Trophoblast cell (in vitro differentiated cells and primary cell): Measurements from ENCODE around the gene CDKAL1.

Experiments
- DNase-seq, 2 donors: peaks; one replicate each; pipeline ENCODE4 v3.0.0-alpha.2; 2016
- H2AFZ ChIP-seq: 2 replicates; pipeline ENCODE4 v1.6.1; 2013; ENCODE audit warnings: low read length, moderate library complexity, mild to moderate bottlenecking; ENCODE audit not compliant: insufficient read depth, poor library complexity
- H2AK5ac ChIP-seq: 2 replicates; pipeline ENCODE4 v1.6.1; 2013; ENCODE audit warnings: mild to moderate bottlenecking, low read length
- H2BK120ac ChIP-seq: 2 replicates; pipeline ENCODE4 v1.6.1; 2013; ENCODE audit warnings: low read length, mild to moderate bottlenecking, moderate library complexity; ENCODE audit not compliant: insufficient read depth, poor library complexity
- H2BK12ac ChIP-seq: 2 replicates; pipeline ENCODE4 v1.6.1; 2013; ENCODE audit warnings: mild to moderate bottlenecking, low read length, moderate library complexity
- H2BK5ac ChIP-seq: 2 replicates; pipeline ENCODE4 v1.6.1; 2013; ENCODE audit warnings: low read length, low read depth, moderate library complexity, mild to moderate bottlenecking; ENCODE audit not compliant: poor library complexity
- H3K14ac ChIP-seq: 2 replicates; pipeline ENCODE4 v1.6.1; 2013; ENCODE audit warnings: mild to moderate bottlenecking, low read length
- H3K18ac ChIP-seq: 2 replicates; pipeline ENCODE4 v1.6.1; 2013; ENCODE audit warnings: mild to moderate bottlenecking, low read length
- H3K23ac ChIP-seq: 2 replicates; pipeline ENCODE4 v1.6.1; 2013; ENCODE audit warnings: low read length
- H3K27ac ChIP-seq: 2 replicates; pipeline ENCODE4 v1.5.1; 2013; ENCODE audit warnings: low read depth, mild to moderate bottlenecking, inconsistent platforms, low read length, moderate library complexity
- H3K27me3 ChIP-seq: 2 replicates; pipeline ENCODE4 v1.6.1; 2013; ENCODE audit warnings: inconsistent platforms, mild to moderate bottlenecking, low read length, moderate library complexity; ENCODE audit not compliant: insufficient read depth
- H3K36me3 ChIP-seq, 2 experiments: 1 replicate in 1 of 2; 2 replicates in 1 of 2; pipeline ENCODE4 v1.6.1; 2013; ENCODE audit warnings: low read length in 2 of 2, mild to moderate bottlenecking in 2 of 2, moderate library complexity in 1 of 2; ENCODE audit not compliant: insufficient read depth in 2 of 2, control insufficient read depth in 1 of 2
- H3K4ac ChIP-seq: 2 replicates; pipeline ENCODE4 v1.6.1; 2013; ENCODE audit warnings: low read depth, mild to moderate bottlenecking, low read length, moderate library complexity
- H3K4me1 ChIP-seq, 2 experiments: 1 replicate in 1 of 2; 2 replicates in 1 of 2; pipeline ENCODE4 v1.6.1; 2013; ENCODE audit warnings: low read length in 2 of 2, mild to moderate bottlenecking in 2 of 2, moderate library complexity in 1 of 2; ENCODE audit not compliant: insufficient read depth in 2 of 2, control insufficient read depth in 1 of 2
- H3K4me2 ChIP-seq: 2 replicates; pipeline ENCODE4 v1.6.1; 2013; ENCODE audit warnings: inconsistent platforms, mild to moderate bottlenecking, low read length, moderate library complexity
- H3K4me3 ChIP-seq: 2 replicates; pipeline ENCODE4 v1.5.1; 2013; ENCODE audit warnings: mild to moderate bottlenecking, low read depth, low read length, inconsistent platforms
- H3K79me1 ChIP-seq: one replicate; pipeline ENCODE4 v1.6.1; 2013; ENCODE audit warnings: low read length
- H3K79me2 ChIP-seq: 2 replicates; pipeline ENCODE4 v1.6.1; 2013; ENCODE audit warnings: low read length, mild to moderate bottlenecking; ENCODE audit not compliant: control insufficient read depth, insufficient read depth, poor library complexity
- H3K9ac ChIP-seq: 2 replicates; pipeline ENCODE4 v1.6.1; 2013; ENCODE audit warnings: mild to moderate bottlenecking, low read length
- H3K9me3 ChIP-seq: 2 replicates; pipeline ENCODE4 v1.6.1; 2013; ENCODE audit warnings: low read depth, mild to moderate bottlenecking, control low read depth, inconsistent platforms, low read length; ENCODE audit not compliant: insufficient read depth
- H4K12ac ChIP-seq: 2 replicates; pipeline ENCODE4 v1.6.1; 2013; ENCODE audit warnings: low read depth, mild to moderate bottlenecking, low read length, moderate library complexity
- H4K8ac ChIP-seq: 2 replicates; pipeline ENCODE4 v1.6.1; 2013; ENCODE audit warnings: low read depth, mild to moderate bottlenecking, low read length, moderate library complexity
- H4K91ac ChIP-seq: one replicate; pipeline ENCODE4 v1.6.1; 2013; ENCODE audit warnings: low read depth, mild to moderate bottlenecking, low read length, moderate library complexity
- WGBS: extraction: QIAGEN DNeasy Blood & Tissue Kit; methylation state at CpG from one replicate; pipeline ENCODE4 v1.1.7; 2013; ENCODE audit warnings: missing lambda C conversion rate; ENCODE audit not compliant: insufficient read length, insufficient coverage; ENCODE audit errors: extremely low coverage; 5-methylcytosine and 5-hydroxymethylcytosine counted together

The CDKAL1 gene

DNA sequence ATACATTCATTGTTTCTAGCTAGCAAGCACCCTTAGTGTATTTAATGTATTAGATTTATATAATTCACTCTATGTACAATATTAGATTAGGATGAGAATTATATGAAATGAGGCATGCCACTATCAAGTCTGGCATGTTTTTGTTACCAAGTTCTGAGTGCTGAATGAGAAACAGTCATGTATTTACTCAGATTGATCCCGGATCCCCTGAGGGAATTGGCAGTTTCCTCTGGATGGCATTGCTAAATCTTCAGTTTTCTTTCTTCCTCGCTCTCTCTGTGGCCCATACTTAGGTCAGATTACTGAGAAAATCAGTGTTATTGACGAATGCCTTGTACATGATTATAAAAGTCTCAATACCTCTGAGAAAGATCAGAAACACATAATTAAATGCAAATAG, 66.6 kb downstream of the CDKAL1 start:
- Histone ChIP-seq H3K36me3 (peaks cover 0 to 2% of the 10 kb centered on the region in 2 experiments), H3K4me1 (peaks cover 3 to 4% of the 10 kb centered on the region in 2 experiments), H3K9ac (no peak overlapping the region), H4K8ac (no peak overlapping the region), H2BK120ac (no peak overlapping the region), H2AK5ac (no peak overlapping the region), H3K4me3 (no peak overlapping the region), H3K4ac (no peak overlapping the region), H2AFZ (no peak overlapping the region), H4K12ac (no peak overlapping the region), H3K79me2 (no peaks in the 10 kb centered on the region), H3K14ac (no peak overlapping the region), H4K91ac (no peak overlapping the region), H3K4me2 (no peak overlapping the region), H3K27ac (no peak overlapping the region), H2BK12ac (no peak overlapping the region), H3K9me3 (no peaks in the 10 kb centered on the region), H3K79me1 (no peaks in the 10 kb centered on the region), H2BK5ac (no peak overlapping the region), H3K18ac (no peak overlapping the region), H3K23ac (no peak overlapping the region), H3K27me3 (no peaks in the 10 kb centered on the region)
- DNase-seq = no peak
- no CpG with 5 or more reads among the region's 3 CpGs for WGBS

- no peaks in the 10 kb centered on the region for H3K36me3 ChIP-seq
- H3K9me3 ChIP-seq = no peaks in the 10 kb centered on the region
These were observed 69.9 kb downstream of the CDKAL1 start for GRCh38 chr6:20604159-20604558.

DNA sequence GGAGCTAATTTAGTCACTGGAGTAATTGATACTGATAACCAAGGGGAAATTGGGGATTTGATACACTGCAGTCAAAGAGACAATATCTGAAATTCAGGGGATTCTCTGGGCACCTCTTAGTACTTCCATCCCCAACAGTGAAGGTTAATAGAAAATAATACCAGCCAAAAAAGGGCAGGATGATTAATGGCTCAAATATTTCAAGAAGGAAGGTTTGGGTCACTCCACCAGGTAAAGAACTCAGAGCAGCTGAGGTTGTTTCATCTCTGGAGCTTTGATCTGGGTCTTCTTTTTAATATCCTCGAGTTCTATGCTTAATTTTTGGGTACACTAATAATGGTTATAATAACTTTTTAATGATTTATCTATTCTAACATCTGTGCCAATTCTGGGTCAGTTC, 70.8 kb downstream of the CDKAL1 start:
- WGBS = no CpG with 5 or more reads among the region's 1 CpG

More at GRCh38 chr6:20604159-20604558, 69.9 kb downstream of the CDKAL1 start:
- Histone ChIP-seq H3K14ac (no peak overlapping the region), H3K18ac (no peak overlapping the region), H3K27ac (no peak overlapping the region), H4K12ac (no peak overlapping the region), H2AK5ac (no peak overlapping the region), H3K23ac (no peak overlapping the region), H2BK120ac (no peak overlapping the region), H3K79me2 (no peaks in the 10 kb centered on the region), H4K8ac (no peak overlapping the region), H3K27me3 (no peaks in the 10 kb centered on the region), H2AFZ (no peak overlapping the region), H3K4ac (no peak overlapping the region), H3K4me2 (no peak overlapping the region), H3K9ac (no peak overlapping the region), H3K4me3 (no peak overlapping the region), H2BK12ac (no peak overlapping the region), H3K4me1 (peaks cover 4% of the 10 kb centered on the region in 2 experiments), H3K79me1 (no peaks in the 10 kb centered on the region), H4K91ac (no peak overlapping the region), H2BK5ac (no peak overlapping the region)
- no peak for DNase-seq

DNA sequence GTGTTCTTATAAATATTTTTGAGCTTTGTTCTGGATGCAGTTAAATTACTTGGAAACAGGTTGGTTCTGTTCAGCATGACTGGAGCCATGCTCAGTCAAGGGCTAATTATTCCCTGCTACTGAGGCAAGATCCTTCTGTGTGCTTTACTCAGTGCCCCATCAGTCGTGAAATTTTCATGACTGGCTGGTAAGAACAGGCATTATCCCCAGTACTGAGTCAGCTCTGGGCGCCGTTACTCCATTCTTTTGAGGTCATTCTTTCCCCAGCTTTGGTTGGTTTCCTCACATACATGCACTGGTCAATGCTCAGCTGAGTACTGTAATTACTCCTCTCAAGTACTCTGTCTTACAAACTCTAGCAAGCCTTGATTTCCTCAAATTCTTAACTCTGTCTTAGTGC, 71.3 kb downstream of the CDKAL1 start:
- no peak overlapping the region for H3K4me3 ChIP-seq
- H4K12ac ChIP-seq = no peak overlapping the region
- no peaks in the 10 kb centered on the region for H3K9me3 ChIP-seq
- H3K4me1 ChIP-seq = peaks cover 4% of the 10 kb centered on the region in 2 experiments
- H3K18ac ChIP-seq = no peak overlapping the region
- no peak overlapping the region for H2BK12ac ChIP-seq
- no peak overlapping the region for H3K27ac ChIP-seq
- H3K23ac ChIP-seq = no peak overlapping the region
- no peak overlapping the region for H3K4me2 ChIP-seq
- H2AK5ac ChIP-seq = no peak overlapping the region
- no peak overlapping the region for H4K8ac ChIP-seq
- no peak for DNase-seq
- no peaks in the 10 kb centered on the region for H3K79me2 ChIP-seq
- H3K36me3 ChIP-seq = no peaks in the 10 kb centered on the region
- H4K91ac ChIP-seq = no peak overlapping the region
- H3K27me3 ChIP-seq = no peaks in the 10 kb centered on the region
- no peaks in the 10 kb centered on the region for H3K79me1 ChIP-seq
- H3K4ac ChIP-seq = no peak overlapping the region
- H2AFZ ChIP-seq = no peak overlapping the region
- no CpG with 5 or more reads among the region's 3 CpGs for WGBS
- H2BK120ac ChIP-seq = no peak overlapping the region
- no peak overlapping the region for H3K14ac ChIP-seq
- no peak overlapping the region for H3K9ac ChIP-seq
- no peak overlapping the region for H2BK5ac ChIP-seq

More for the DNA sequence above, 70.8 kb downstream of the CDKAL1 start:
- Histone ChIP-seq H3K79me1 (no peaks in the 10 kb centered on the region), H2AFZ (no peak overlapping the region), H3K9me3 (no peaks in the 10 kb centered on the region), H2BK5ac (no peak overlapping the region), H3K4me3 (no peak overlapping the region), H4K8ac (no peak overlapping the region), H2BK12ac (no peak overlapping the region), H4K91ac (no peak overlapping the region), H2AK5ac (no peak overlapping the region), H2BK120ac (no peak overlapping the region), H4K12ac (no peak overlapping the region), H3K18ac (no peak overlapping the region), H3K23ac (no peak overlapping the region), H3K4ac (no peak overlapping the region), H3K79me2 (no peaks in the 10 kb centered on the region), H3K14ac (no peak overlapping the region), H3K27ac (no peak overlapping the region), H3K4me1 (peaks cover 4% of the 10 kb centered on the region in 2 experiments), H3K4me2 (no peak overlapping the region), H3K36me3 (no peaks in the 10 kb centered on the region), H3K9ac (no peak overlapping the region), H3K27me3 (no peaks in the 10 kb centered on the region)
- peak in 1 of 2 donors; percentile 16 for DNase-seq
